GM23338 (cell line): Measurements from ENCODE around the gene NOPCHAP1. TPM values are rescaled to one million over a fixed set of nuclear protein-coding genes. Genes with fewer than 3 reads are reported as not detected.
"Not testable (repeated sequence)": the region's sequence is repeated elsewhere in the genome, so short reads cannot be mapped to it uniquely, and the experiment has no call there.

ENCODE experiments used
- ATAC-seq: fragments of 200-7000 bp; cut with Tn5 transposase; 3 replicates; pipeline ENCODE4 v1.9.1; 2020
- DNase-seq: peaks from one replicate; pipeline ENCODE4 v3.0.0-alpha.2; 2015; ENCODE audit warnings: low spot score
- H2AFZ ChIP-seq: fragments of 200-600 bp; sonication (generic); 2 replicates; pipeline ENCODE4 v1.8.0; 2016; ENCODE audit warnings: antibody characterized with exemption, mild to moderate bottlenecking, moderate library complexity
- H3F3A ChIP-seq: fragments of 200-600 bp; sonication (generic); replicated peaks from 2 replicates; pipeline ENCODE4 v1.8.0; 2017; ENCODE audit warnings: antibody characterized with exemption, mixed run types, low read depth
- H3K27ac ChIP-seq: fragments of 200-600 bp; sonication (generic); 2 replicates; pipeline ENCODE4 v1.6.1; 2016; ENCODE audit warnings: low read depth
- H3K27me3 ChIP-seq: fragments of 200-600 bp; sonication (generic); 2 replicates; pipeline ENCODE4 v1.8.0; 2016; ENCODE audit warnings: mild to moderate bottlenecking, mixed run types, moderate library complexity; ENCODE audit not compliant: insufficient read depth
- H3K36me3 ChIP-seq: fragments of 200-600 bp; sonication (generic); 2 replicates; pipeline ENCODE4 v1.8.0; 2016; ENCODE audit warnings: mild to moderate bottlenecking; ENCODE audit not compliant: insufficient read depth
- H3K4me1 ChIP-seq: fragments of 200-600 bp; sonication (generic); 2 replicates; pipeline ENCODE4 v1.8.0; 2016; ENCODE audit warnings: mild to moderate bottlenecking, moderate library complexity; ENCODE audit not compliant: insufficient read depth
- H3K4me2 ChIP-seq: fragments of 200-600 bp; sonication (generic); 2 replicates; pipeline ENCODE4 v1.7.1; 2017; ENCODE audit warnings: mixed run types
- H3K4me3 ChIP-seq: fragments of 200-600 bp; sonication (generic); 2 replicates; pipeline ENCODE4 v1.6.1; 2016; ENCODE audit warnings: mixed run types
- H3K79me2 ChIP-seq: fragments of 200-600 bp; sonication (generic); replicated peaks from 2 replicates; pipeline ENCODE4 v1.8.0; 2017; ENCODE audit warnings: mild to moderate bottlenecking; ENCODE audit not compliant: insufficient read depth
- H3K9me2 ChIP-seq: fragments of 200-600 bp; sonication (generic); 2 replicates; pipeline ENCODE4 v1.8.0; 2017; ENCODE audit not compliant: insufficient read depth
- H4K20me1 ChIP-seq: fragments of 200-600 bp; sonication (generic); replicated peaks from 2 replicates; pipeline ENCODE4 v1.8.0; 2017; ENCODE audit warnings: mild to moderate bottlenecking; ENCODE audit not compliant: insufficient read depth
- H3K27ac Mint-ChIP-seq: 2 replicates; pipeline ENCODE4 v1.8.0; 2020; ENCODE audit warnings: inconsistent platforms, mild to moderate bottlenecking, moderate library complexity, mixed read lengths
- H3K27me3 Mint-ChIP-seq: 3 replicates; pipeline ENCODE4 v1.8.0; 2022; ENCODE audit warnings: low read depth, mild to moderate bottlenecking, moderate library complexity, mixed read lengths, inconsistent platforms; ENCODE audit not compliant: insufficient read depth, poor library complexity
- H3K36me3 Mint-ChIP-seq: 3 replicates; pipeline ENCODE4 v1.8.0; 2021; ENCODE audit warnings: low read depth, mild to moderate bottlenecking, inconsistent platforms, moderate library complexity, mixed read lengths
- H3K4me1 Mint-ChIP-seq: 3 replicates; pipeline ENCODE4 v1.8.0; 2020; ENCODE audit warnings: mild to moderate bottlenecking, inconsistent platforms, mixed read lengths
- H3K4me3 Mint-ChIP-seq: 3 replicates; pipeline ENCODE4 v1.8.0; 2021; ENCODE audit warnings: moderate library complexity, mild to moderate bottlenecking, inconsistent platforms, mixed read lengths
- H3K9me3 Mint-ChIP-seq: 3 replicates; pipeline ENCODE4 v1.8.0; 2020; ENCODE audit warnings: moderate library complexity, mild to moderate bottlenecking, inconsistent platforms, mixed read lengths
- JUNB ChIP-seq: IDR thresholded peaks from one replicate; pipeline ENCODE4 v1.6.1; 2016; ENCODE audit warnings: antibody characterized with exemption; ENCODE audit not compliant: unreplicated experiment
- polyA plus RNA-seq: library from polyadenylated mRNA; unstranded; fragments of >200 nt; fragmentation: Nextera tagmentation; extraction: Ambion mirVana; gene quantifications from 2 replicates; pipeline ENCODE4 v1.2.1, GENCODE V29; 2016
- total RNA-seq: library from RNA; depleted of rRNA; stranded (reverse); fragments of >200 nt; shearing (Covaris generic); gene quantifications from 2 replicates; pipeline ENCODE4 v1.2.3, GENCODE V29; 2014
- TF ChIP-seq, protein P1 (sequence below): fragments of 250-450 bp; sonication (Bioruptor Pico); IDR thresholded peaks from 2 replicates; pipeline ENCODE4 v1.5.0; 2020; ENCODE audit warnings: mild to moderate bottlenecking, moderate library complexity

NOPCHAP1 gene
- total and polyA plus RNA-seq, 2 experiments from 2014 or later: 14.7 to 221 TPM

DNA sequence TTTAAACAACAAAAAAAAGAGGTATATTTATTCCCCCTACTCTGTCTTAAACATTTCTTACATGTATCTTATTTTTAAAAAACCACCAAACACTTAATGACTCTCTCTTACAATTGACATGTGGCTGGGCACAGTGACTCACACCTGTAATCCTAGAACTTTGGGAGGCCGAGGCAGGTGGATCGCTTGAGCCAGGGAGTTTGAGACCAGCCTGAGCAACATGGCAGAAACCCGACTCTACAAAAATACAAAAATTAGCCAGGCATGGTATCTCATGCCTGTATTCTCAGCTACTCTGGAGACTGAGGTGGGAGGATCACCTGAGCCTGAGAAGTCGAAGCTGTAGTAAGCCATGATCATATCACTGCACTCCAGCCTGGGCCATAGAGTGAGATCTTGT, 44.0 kb upstream of the NOPCHAP1 start:
- Mint-ChIP-seq H3K36me3 (peaks cover 14% of the 10 kb centered on the region), H3K4me3 (no peak overlapping the region), H3K9me3 (peaks cover 19% of the 10 kb centered on the region), H3K27me3 (peaks cover 4% of the 10 kb centered on the region), H3K4me1 (no peaks in the 10 kb centered on the region), H3K27ac (no peak overlapping the region)
- no peak for DNase-seq
- Histone ChIP-seq H3K9me2 (peaks cover 4% of the 10 kb centered on the region; the same call in 1 of the 2 replicates), H3F3A (no peaks in the 10 kb centered on the region), H4K20me1 (no peaks in the 10 kb centered on the region), H3K4me2 (no peak overlapping the region), H3K4me3 (no peak overlapping the region), H3K27ac (no peak overlapping the region), H2AFZ (no peak overlapping the region), H3K27me3 (no peaks in the 10 kb centered on the region), H3K79me2 (no peaks in the 10 kb centered on the region), H3K4me1 (no peaks in the 10 kb centered on the region), H3K36me3 (no peaks in the 10 kb centered on the region)
- no peak for ATAC-seq
- TF ChIP-seq JUNB: no peak
- TF ChIP-seq, protein P1, sequence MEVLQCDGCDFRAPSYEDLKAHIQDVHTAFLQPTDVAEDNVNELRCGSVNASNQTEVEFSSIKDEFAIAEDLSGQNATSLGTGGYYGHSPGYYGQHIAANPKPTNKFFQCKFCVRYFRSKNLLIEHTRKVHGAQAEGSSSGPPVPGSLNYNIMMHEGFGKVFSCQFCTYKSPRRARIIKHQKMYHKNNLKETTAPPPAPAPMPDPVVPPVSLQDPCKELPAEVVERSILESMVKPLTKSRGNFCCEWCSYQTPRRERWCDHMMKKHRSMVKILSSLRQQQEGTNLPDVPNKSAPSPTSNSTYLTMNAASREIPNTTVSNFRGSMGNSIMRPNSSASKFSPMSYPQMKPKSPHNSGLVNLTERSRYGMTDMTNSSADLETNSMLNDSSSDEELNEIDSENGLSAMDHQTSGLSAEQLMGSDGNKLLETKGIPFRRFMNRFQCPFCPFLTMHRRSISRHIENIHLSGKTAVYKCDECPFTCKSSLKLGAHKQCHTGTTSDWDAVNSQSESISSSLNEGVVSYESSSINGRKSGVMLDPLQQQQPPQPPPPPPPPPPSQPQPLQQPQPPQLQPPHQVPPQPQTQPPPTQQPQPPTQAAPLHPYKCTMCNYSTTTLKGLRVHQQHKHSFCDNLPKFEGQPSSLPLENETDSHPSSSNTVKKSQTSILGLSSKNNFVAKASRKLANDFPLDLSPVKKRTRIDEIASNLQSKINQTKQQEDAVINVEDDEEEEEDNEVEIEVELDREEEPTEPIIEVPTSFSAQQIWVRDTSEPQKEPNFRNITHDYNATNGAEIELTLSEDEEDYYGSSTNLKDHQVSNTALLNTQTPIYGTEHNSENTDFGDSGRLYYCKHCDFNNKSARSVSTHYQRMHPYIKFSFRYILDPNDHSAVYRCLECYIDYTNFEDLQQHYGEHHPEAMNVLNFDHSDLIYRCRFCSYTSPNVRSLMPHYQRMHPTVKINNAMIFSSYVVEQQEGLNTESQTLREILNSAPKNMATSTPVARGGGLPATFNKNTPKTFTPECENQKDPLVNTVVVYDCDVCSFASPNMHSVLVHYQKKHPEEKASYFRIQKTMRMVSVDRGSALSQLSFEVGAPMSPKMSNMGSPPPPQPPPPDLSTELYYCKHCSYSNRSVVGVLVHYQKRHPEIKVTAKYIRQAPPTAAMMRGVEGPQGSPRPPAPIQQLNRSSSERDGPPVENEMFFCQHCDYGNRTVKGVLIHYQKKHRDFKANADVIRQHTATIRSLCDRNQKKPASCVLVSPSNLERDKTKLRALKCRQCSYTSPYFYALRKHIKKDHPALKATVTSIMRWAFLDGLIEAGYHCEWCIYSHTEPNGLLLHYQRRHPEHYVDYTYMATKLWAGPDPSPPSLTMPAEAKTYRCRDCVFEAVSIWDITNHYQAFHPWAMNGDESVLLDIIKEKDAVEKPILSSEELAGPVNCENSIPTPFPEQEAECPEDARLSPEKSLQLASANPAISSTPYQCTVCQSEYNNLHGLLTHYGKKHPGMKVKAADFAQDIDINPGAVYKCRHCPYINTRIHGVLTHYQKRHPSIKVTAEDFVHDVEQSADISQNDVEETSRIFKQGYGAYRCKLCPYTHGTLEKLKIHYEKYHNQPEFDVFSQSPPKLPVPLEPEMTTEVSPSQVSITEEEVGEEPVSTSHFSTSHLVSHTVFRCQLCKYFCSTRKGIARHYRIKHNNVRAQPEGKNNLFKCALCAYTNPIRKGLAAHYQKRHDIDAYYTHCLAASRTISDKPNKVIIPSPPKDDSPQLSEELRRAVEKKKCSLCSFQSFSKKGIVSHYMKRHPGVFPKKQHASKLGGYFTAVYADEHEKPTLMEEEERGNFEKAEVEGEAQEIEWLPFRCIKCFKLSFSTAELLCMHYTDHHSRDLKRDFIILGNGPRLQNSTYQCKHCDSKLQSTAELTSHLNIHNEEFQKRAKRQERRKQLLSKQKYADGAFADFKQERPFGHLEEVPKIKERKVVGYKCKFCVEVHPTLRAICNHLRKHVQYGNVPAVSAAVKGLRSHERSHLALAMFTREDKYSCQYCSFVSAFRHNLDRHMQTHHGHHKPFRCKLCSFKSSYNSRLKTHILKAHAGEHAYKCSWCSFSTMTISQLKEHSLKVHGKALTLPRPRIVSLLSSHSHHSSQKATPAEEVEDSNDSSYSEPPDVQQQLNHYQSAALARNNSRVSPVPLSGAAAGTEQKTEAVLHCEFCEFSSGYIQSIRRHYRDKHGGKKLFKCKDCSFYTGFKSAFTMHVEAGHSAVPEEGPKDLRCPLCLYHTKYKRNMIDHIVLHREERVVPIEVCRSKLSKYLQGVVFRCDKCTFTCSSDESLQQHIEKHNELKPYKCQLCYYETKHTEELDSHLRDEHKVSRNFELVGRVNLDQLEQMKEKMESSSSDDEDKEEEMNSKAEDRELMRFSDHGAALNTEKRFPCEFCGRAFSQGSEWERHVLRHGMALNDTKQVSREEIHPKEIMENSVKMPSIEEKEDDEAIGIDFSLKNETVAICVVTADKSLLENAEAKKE: no peak

DNA sequence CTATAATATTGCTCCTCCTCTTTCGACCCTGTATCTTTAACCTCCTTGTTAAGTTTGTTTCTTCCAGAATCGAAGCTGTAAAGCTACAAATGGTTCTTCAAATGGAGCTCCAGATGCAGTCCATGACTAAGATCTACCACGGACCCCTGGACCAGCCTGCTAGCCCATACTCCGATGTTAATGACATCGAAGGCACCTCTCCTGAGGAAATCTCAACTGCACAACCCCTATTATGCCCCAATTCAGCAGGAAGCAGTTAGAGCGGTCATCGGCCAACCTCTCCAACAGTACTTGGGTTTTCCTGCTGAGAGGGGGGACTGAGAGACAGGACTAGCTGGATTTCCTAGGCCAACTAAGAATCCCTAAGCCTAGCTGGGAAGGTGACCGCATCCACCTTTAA, 42.7 kb upstream of the NOPCHAP1 start:
- not testable (repeated sequence) for H3K27ac Mint-ChIP-seq, H3K27me3 Mint-ChIP-seq, H3K4me1 Mint-ChIP-seq, H3K4me1 ChIP-seq, H3K4me3 Mint-ChIP-seq, H3K9me2 ChIP-seq, H3K27ac ChIP-seq, H2AFZ ChIP-seq, H3K4me3 ChIP-seq, H3K79me2 ChIP-seq, H3K36me3 ChIP-seq, H3F3A ChIP-seq, DNase-seq, ATAC-seq, H4K20me1 ChIP-seq, H3K27me3 ChIP-seq, H3K4me2 ChIP-seq
- Mint-ChIP-seq H3K36me3 (peaks cover 14% of the 10 kb centered on the region), H3K9me3 (peaks cover 19% of the 10 kb centered on the region)
